NK-92 treated with Interleukin-12 subunit alpha and Interleukin-12 subunit beta, amount 100 ng/mL, for 24 hours (cell line): ENCODE measurements around the gene CUBN.

ENCODE experiments used
- DNase-seq: peaks from one replicate; lab custom pipeline; 2025; lab: John Stamatoyannopoulos, UW

The CUBN gene

GRCh38 chr10:17129741-17130140, at the start of gene CUBN:
Gene CUBN, minus strand, starts transcription at chr10:17129811. Its CDS starts 46 bp downstream, at chr10:17129765.
- no peak for DNase-seq

GRCh38 chr10:17179002-17179401, 49.4 kb upstream of the CUBN start:
- DNase-seq: no peak

GRCh38 chr10:17178006-17178405, 48.4 kb upstream of the CUBN start:
- DNase-seq: no peak

GRCh38 chr10:17177014-17177413, 47.4 kb upstream of the CUBN start:
- no peak for DNase-seq

GRCh38 chr10:17176091-17176490, 46.5 kb upstream of the CUBN start:
- no peak for DNase-seq

- no peak for DNase-seq
Measured at GRCh38 chr10:17175551-17175950, 45.9 kb upstream of the CUBN start.

GRCh38 chr10:17174626-17175025, 45.0 kb upstream of the CUBN start:
- no peak for DNase-seq

GRCh38 chr10:17171141-17171641, 41.6 kb upstream of the CUBN start:
- no peak for DNase-seq

GRCh38 chr10:17169803-17170202, 40.2 kb upstream of the CUBN start:
- DNase-seq: no peak

- DNase-seq: no peak
Measured at GRCh38 chr10:17166699-17167098, 37.1 kb upstream of the CUBN start.

- no peak for DNase-seq
Measured at GRCh38 chr10:17162828-17163227, 33.2 kb upstream of the CUBN start.

- DNase-seq: no peak
Measured at GRCh38 chr10:17161775-17162174, 32.2 kb upstream of the CUBN start.

- no peak for DNase-seq
Measured at GRCh38 chr10:17157024-17157423, 27.4 kb upstream of the CUBN start.

- DNase-seq: no peak
Measured at GRCh38 chr10:17155826-17156225, 26.2 kb upstream of the CUBN start.

GRCh38 chr10:17154116-17154515, 24.5 kb upstream of the CUBN start:
- no peak for DNase-seq

GRCh38 chr10:17153321-17153720, 23.7 kb upstream of the CUBN start:
- DNase-seq: no peak

GRCh38 chr10:17151716-17152115, 22.1 kb upstream of the CUBN start:
- DNase-seq: no peak

GRCh38 chr10:17147884-17148489, 18.4 kb upstream of the CUBN start:
- no peak for DNase-seq

- no peak for DNase-seq
Measured at GRCh38 chr10:17146892-17147291, 17.3 kb upstream of the CUBN start.

GRCh38 chr10:17145239-17145638, 15.6 kb upstream of the CUBN start:
- no peak for DNase-seq

- no peak for DNase-seq
Measured at GRCh38 chr10:17144757-17145156, 15.1 kb upstream of the CUBN start.

- DNase-seq: no peak
Measured at GRCh38 chr10:17144032-17144431, 14.4 kb upstream of the CUBN start.

- DNase-seq: no peak
Measured at GRCh38 chr10:17143055-17143690, 13.6 kb upstream of the CUBN start.
